ENCODE measurements around the gene SPRY4. TPM values are rescaled to one million over a fixed set of nuclear protein-coding genes. Genes with fewer than 3 reads are reported as not detected.
"Not testable (repeated sequence)": the region's sequence is repeated elsewhere in the genome, so short reads cannot be mapped to it uniquely, and the experiment has no call there.

The SPRY4 gene, protein sequence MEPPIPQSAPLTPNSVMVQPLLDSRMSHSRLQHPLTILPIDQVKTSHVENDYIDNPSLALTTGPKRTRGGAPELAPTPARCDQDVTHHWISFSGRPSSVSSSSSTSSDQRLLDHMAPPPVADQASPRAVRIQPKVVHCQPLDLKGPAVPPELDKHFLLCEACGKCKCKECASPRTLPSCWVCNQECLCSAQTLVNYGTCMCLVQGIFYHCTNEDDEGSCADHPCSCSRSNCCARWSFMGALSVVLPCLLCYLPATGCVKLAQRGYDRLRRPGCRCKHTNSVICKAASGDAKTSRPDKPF
- 35.6 and 46.8 TPM in 2 replicates for total RNA-seq (2014; rRNA removed; shearing (Covaris generic))

DNA sequence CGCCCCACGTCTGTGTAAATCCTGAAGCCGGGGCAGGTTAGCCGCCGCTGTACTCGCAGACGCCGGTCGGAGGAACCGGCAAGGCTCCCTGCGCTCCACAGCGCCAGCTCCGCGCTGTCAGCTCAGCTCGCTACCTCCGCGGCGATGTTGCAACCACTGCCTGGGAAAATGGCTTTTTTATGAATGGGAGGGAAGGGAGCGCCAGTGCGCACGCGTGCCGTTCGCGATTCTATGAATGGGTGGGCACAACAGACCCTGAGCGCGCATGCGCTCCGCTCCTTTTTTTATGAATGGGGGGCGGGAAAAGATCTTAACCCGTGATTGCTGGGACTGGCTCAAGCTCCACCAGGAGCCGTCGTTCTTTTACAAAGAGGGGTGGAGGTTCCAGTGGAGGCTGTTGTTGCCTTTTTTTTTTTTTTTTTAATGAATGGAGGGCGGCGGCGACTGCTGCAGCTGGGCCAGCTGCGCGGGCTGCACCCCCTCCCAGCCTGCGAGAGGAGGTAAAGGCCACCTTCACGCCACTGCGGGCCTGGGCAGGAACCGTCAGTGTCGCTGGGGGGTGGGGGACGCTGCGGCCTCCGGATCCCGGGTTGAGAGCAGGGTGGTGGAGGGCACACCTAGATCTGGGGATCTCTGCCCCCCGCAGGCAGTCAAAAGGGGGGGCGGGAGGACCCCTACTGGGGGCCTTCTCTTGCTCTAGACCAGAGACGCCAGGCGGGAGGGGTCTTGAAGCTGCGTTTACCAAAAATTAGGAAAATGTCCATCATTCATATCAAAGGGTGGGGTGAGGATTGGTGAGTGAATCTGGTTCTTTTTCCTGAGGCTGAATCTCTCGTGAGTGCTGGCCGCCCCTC, at the start of gene SPRY4:
Gene SPRY4, minus strand, starts transcription at position 151 of the 854 bp plus-strand sequence. CDS start 9,913 bp downstream, outside the sequence.
- DNase-seq (ENCODE audit: low spot score): peak; percentile 100

DNA sequence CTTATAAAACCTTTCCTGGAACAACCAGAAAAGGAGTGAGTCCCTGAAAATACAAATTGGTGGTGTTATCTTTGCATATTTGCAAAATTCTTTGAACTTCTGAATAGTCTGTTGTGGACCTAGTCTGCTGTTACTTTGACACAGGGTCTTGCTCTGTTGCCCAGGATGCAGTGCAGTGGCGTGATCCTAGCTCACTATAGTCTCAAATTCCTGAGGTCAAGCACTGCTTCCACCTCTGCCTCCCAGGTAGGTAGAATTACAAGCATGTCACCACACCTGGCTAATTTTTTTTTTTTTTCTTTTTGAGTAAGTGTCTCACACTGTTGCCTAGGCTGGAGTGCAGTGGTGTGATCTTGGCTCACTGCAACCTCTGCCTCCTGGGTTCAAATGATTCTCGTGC, 43.7 kb upstream of the SPRY4 start:
- no peak for DNase-seq (ENCODE audit: low spot score)

DNA sequence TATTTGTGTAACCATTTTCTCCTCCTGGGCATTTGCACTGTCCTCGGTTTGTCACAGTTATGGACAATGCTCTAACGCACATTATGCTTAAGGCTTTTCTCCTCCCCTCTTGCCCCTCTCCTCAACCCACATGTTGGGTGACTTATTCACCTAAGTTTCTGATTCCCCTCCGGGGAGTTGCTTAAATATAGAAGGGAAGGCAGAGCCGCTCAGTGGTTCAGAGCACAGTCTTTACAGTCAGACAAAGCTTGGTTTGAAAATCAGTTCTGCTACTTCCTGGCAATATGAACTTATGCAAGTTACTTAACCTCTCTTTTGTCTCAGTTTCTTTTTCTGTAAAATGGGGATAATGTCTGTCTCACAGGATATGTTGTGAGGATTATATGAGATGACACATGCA, 41.2 kb upstream of the SPRY4 start:
- no peak for DNase-seq (ENCODE audit: low spot score)

DNA sequence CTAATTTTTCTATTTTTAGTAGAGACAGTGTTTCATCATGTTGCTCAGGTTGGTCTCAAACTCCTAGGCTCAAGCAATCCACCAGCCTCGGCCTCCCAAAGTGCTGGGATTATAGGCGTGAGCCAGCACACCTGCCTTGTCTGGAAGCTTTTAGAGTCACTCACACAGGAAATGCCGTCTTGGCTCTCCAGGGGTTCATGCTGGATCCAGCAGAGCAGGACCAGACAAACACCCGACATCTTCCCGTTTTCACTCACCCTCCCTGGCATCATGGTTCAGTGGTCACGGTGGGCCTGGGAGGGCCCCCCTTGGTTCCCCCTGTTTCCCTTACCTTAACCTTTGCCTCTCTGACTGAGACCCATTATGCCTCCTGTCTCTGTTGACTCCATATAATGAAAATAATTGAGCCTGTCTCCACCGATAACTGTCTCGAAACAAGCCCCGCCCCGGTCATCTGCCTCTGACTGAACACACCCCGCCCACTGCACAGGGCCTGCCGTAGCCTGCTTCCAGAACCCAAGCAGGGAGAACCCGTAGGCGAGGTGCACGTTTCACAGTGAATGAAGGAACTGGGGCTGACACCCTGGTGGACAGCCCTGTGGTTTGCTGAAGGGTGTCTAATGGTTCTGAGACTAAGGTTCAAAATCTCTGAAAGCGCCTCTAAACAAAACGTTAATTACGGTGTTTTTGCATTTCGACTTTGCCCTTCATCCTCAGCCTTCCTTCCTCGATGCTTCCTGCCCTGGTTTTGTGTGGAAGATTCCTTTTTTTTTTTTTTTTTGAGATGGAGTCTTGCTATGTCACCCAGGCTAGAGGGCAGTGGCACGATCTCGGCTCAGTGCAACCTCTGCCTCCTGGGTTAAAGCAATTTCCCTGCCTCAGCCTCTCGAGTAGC, 39.7 kb upstream of the SPRY4 start:
- no peak for DNase-seq (ENCODE audit: low spot score)

DNA sequence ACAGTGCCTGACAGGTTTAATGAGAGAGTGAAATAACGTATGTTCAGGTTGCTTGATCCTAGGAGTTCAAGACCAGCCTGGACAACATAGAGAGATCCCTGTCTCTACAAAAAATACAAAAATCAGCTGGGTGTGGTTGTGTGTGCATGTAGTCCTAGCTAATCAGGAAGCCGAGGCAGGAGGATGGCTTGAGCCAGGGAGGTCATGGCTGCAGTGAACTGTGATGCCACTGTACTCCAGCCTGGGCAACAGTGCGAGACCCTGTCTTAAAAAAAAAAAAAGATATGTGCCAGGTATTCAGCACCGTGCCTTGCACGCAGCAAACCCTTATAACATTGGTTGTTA, 38.8 kb upstream of the SPRY4 start:
- DNase-seq (ENCODE audit: low spot score): no peak

DNA sequence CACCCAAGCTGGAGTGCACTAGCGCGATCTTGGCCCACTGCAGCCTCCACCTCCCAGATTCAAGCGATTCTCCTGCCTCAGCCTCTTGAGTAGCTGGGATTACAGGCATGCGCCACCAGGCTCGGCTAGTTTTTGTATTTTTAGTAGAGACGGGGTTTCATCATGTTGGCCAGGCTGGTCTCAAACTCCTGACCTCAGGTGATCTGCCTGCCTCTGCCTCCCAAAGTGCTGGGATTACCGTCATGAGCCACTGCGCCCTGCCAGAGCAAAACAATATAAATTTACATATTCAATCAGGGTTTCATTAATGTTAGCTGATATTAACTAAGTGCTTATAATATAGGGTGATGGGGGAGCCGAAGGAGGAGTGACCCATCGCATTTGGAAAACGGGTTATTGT, 37.4 kb upstream of the SPRY4 start:
- DNase-seq (ENCODE audit: low spot score): not testable (repeated sequence)

DNA sequence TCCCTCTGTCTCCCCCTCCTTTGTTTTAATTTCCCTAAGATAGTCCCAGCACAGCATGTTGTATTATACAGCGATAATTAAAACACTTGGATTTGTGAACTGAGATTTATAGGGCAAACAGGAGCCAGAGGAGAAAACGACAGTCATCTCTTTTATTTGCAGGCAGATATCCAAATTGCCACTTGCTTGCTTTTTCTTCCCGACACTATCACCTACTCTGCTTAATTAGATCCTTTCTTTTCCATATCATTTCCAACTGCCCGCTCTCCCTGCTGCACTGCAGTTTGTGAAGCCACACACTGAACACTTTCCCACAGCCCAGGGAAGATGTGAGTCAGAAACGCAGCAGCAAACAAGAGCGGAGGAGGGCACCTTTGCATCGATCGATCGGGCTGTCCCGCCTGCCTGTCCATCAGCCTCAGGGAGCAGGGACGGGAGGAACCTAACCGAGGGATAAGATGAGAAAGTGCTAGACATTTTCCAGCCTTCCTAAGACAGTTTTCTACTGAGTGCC, 35.8 kb upstream of the SPRY4 start:
- DNase-seq (ENCODE audit: low spot score): peak; percentile 89

DNA sequence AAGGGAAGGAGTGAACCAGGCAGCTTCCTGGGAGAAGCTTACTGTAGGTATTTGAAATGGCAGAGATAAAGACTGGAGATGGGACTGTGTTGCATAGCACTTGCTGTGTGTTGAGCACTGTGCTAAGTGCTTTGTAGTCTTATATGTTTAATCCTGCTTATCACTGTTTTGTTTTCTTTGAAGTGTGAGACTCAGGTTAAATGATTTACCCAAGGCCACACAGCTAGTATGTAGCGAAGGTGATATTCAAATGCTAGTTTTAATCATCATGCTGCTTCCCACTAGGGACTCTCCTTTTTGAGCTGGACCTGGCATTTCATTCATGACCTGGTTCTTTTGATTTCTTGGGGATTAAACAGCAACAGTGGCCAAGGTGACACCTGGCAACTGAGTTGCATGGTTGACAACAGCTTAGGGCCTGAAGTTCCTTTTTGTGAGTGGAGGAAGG, 35.3 kb upstream of the SPRY4 start:
- DNase-seq (ENCODE audit: low spot score): peak; percentile 61

DNA sequence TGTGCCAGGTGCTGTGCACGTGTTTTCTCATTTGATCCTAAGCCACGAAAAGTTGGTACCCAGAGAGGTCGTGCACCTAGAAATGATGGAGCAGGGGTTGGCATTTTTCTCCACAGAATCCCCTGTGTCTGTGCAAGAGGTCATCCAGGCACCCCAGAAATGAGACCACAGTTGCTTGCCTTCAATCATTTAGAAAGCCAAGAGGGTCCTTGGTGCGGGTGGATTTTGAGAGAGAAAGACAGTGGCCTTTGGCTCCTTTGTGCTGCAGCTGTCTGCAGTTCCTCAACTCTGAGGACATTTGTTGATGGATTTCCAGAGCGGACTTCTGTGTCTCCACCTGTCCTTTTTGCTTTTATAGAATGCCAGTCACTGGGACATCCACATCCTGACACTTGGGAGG, 33.8 kb upstream of the SPRY4 start:
- no peak for DNase-seq (ENCODE audit: low spot score)

DNA sequence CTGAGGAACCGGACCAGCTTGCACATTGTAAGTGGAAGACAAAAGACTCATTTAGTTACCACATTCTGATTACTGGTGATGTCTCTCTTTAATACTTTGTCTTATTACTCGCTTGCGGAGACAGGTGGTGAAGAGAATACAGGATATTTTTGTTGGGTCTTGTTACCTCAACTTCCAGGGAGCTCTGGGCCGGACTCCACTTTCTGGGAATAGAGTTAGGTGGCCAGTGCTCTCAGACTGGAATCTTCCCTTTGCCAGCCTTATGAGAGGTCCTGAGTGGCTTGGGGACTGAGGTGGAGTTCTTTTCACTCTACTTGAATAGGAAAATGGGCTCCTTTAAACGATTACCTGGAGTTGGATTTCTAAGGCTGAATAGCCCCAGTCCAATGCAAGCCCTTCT, 33.3 kb upstream of the SPRY4 start:
- no peak for DNase-seq (ENCODE audit: low spot score)

DNA sequence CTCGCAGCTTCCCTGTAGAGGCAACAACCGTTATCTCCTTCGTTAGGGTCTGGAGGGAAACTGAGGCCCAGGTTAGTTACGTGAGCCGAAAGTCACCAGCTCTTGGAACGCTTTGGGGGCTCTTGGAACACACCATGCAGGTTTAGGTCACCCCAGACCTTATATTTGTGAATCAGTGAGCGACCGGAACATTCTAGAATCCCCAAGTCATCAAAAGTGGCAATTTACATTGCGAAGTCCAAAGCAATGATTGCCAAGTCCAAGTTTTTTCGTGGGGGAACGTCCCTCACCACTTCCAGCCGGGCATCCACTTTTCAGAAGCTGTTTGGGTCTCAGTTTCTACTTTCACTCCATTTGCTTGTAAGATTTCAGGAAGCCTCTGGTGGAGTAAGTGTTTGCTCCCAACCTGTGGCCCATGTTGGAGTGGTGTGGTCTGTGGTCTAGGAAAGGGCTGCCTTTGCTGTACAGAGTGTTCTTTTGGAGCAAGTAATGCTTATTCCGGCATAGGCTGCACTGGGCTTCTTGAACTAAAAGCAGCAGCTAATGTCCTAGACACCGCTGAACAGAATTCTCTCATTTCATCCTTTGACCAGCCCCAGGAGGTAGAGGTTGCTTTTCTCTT, 32.8 kb upstream of the SPRY4 start:
- no peak for DNase-seq (ENCODE audit: low spot score)

DNA sequence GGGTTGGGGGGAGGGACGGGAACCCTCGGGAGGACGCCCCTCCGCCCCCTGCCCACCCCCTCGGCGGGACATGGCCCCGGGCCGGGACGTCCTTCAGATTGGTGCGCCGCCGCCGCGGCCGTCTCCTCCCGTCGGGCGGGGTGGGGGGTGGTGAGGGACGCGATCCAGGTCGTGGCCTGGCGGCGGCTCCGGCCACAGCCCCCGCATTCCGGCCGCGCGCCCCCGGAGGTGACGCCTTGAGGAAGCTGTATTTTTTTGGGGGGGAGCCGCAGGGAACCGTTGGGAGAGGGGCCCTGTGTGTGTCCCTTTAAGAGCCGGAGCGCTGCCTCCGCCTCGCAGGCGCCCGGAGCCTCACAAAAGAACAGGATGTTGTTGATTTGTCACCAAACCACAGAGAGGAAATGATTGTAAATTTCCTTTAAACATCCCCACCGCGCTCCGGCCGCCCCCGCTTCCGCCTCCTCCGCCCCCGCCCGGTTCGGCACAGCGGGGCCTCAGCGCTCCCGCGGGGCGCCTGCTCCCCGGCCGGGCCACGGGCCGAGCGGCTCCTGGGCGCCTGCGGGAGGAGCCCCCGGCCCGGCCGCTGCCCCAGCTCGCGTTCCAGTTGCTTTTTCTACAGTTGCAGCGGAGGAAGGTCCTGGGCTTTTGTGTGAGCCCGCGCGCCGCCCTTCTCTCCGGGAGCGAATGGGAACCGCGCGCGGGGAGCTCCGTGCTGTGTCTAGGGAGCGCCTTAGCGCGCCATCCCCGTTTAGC, 32.1 kb upstream of the SPRY4 start:
- peak; percentile 87 for DNase-seq (ENCODE audit: low spot score)

DNA sequence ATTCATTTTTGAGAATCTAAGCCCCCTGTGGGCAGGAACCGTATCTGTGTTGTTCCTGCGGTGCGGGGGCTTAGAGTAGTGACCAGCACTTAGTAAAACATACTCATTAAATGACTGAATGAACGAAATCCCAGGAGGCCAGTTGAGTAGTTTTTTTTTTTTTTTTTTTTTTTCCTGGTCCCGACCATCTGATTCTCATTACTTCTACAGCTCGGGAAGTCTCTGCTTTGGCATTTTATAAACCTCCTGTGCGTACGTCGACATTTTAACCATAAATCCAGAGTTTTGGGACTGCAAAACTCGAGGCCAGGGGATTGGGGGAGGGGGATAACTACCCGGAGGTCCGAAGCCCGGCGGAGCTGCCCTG, 31.5 kb upstream of the SPRY4 start:
- DNase-seq (ENCODE audit: low spot score): peak; percentile 36

DNA sequence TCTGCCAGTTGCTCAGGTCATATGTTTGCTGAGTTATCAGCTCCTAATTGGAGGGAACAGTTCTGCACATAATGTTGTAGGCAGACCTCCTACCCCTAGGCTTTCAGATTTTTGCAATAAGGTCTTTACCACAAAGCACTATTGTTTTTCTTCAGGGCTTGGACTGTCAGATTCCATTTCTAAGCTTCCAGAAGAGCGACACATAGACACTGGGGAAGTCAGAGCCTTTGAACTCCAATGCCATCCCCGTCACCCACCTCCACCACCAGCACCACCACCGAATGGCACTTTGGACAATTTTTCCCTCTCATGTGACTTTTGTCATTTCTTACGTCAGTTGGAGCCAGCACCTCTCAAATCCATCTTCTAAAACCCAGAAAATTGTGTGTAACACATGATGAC, 28.3 kb upstream of the SPRY4 start:
- DNase-seq (ENCODE audit: low spot score): no peak

DNA sequence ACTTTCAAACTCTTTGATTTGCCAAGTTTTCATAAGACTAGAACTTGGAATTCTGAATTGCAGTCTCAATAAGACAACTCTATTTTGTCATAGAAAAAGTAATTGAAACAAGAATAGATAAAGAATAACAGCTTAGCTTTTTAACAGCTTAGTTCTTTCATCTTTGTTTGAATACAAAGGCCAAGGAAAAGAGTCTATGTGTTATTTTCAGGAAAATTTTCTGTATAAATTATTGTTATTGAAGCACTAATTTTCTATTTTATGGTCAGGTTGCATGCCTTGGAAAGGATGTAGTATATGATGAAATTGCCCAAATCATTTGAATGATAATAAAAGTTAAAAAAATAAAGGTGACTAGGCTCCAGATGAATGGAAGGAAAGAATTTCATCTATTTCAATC, 25.2 kb upstream of the SPRY4 start:
- no peak for DNase-seq (ENCODE audit: low spot score)

DNA sequence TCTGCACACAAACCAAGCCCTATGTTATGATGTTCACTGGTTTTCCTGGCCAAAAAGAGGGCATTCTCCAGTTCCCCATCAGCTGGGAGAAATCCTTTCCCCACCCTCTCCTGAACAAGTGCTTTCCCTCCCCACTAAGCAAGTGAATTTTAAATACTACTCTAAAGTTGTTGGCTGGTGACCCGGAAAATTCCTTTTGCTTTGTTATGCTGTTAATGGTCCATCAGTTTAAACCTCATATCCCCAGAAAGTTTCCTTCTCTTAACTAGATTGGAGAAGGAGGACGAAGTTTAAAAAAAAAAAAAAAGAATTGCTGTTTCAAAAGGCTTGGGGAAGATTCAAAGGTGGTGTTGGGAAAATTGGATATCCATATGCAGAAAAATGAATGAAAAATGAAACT, 21.9 kb upstream of the SPRY4 start:
- DNase-seq (ENCODE audit: low spot score): no peak

DNA sequence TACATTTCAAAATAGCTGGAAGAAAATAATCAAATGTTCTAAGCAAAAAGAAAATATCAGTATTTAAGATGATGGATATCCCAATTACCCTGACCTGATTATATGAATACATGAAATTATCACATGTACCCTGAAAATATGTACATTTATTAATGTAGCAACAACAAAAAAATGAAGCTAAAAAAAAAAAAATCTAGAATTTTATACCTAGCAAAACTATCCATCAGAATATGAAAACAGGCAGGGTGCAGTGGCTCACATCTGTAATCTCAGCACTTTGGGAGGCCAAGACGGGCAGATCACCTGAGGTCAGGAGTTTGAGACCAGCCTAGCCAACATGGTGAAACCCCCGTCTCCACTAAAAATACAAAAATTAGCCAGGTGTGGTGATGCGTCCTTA, 20.1 kb upstream of the SPRY4 start:
- not testable (repeated sequence) for DNase-seq (ENCODE audit: low spot score)

DNA sequence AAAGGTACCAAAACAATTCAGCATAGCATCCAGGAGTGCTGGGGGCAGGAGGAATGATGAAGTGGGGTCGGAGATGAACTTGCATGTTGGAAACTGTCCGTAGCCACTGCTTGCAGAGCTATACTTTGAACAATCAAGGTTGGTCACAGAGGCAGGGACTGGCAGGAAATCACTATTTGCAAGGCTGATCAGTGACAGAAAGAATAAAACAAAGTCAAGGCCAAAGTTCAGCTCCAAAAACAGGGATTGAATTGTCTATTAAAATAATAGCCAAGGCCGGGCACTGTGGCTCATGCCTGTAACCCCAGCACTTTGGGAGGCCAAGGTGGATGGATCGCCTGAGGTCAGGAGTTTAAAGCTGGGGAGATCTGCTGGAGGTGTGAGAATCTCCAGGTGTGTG, 18.7 kb upstream of the SPRY4 start:
- DNase-seq (ENCODE audit: low spot score): no peak

DNA sequence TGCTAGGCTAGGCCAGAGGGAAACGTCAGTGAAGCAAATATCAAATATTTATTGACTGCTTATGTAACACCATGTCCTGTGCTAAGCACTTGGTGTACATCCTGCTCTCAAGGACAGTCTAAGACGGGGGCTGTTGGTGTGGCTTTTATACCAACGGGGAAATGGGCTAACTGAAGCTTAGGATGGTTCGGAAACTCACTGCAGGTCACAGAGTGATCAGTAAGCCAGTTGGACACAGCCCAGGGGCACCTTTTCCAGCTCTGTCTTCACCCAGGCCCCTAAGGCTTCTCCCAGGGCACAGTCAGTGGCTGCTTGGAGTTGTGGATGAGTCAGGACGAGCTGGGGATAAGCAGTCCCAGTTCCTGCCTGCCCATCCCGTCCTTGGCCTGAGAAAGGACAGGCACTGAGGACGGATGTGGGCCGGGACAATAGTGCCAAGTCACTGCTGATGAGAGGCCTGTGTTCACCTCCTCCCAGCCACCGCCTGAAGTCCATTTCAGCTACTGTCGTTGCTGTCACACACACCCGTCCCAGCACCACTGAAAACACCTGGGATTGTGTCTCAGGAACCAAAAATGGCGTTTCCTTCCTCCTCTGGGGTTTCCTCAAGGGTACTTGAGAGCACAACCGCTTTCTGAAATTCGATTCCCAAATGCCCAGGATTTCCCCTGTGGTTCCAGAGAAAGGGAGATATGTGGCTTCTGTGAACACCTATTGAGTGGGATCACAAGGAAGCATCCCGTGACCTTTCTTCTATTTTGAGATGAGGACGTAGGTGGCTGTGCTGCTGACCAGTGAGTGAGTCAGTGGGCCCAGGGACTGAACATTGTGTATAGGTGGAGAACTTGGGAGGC, 17.5 kb upstream of the SPRY4 start:
- no peak for DNase-seq (ENCODE audit: low spot score)

DNA sequence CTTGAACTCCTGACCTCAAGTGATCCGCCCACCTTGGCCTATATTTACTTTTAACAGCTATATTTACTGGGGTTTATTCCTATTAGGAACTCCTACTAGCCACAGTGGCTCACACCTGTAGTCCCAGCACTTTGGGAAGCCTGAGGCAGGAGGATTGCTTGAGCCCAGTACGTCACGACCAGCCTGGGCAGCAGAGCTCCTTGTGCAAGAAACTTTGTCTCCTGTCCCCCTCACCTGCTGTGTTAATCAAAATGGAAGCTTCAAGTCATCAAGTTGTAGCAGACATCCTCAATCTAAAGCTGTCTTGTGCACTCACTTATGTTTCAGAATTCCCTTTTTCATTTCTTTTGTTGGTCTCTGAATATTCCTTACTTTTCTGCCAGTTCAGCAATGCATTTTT, 15.0 kb upstream of the SPRY4 start:
- no peak for DNase-seq (ENCODE audit: low spot score)
